Esophagus muscularis mucosa (tissue), 4 donors: ENCODE data around the gene CRLF2. TPM values are rescaled to one million over a fixed set of nuclear protein-coding genes. Genes with fewer than 3 reads are reported as not detected.

ENCODE experiments used
- DNase-seq: peaks from one replicate; pipeline ENCODE4 v3.0.0-alpha.2; 2017; ENCODE audit errors: extremely low spot score
- H3K27ac ChIP-seq, 4 donors: fragments of 200-600 bp; sonication (generic); replicated peaks in 1 of 4; 1 replicate in 3 of 4; 2 replicates in 1 of 4; pipeline ENCODE4 v1.5.1; 2016 to 2019; ENCODE audit warnings: mild to moderate bottlenecking in 1 of 4
- H3K27me3 ChIP-seq, 4 donors: fragments of 200-600 bp; sonication (generic); one replicate each; pipeline versions ENCODE4 v1.5.1 to v1.6.0; 2016 to 2019
- H3K36me3 ChIP-seq, 4 donors: fragments of 200-600 bp; sonication (generic); one replicate each; pipeline ENCODE4 v1.5.1; 2016 to 2019
- H3K4me1 ChIP-seq, 4 donors: fragments of 200-600 bp; sonication (generic); one replicate each; pipeline ENCODE4 v1.5.1; 2016 to 2019
- H3K4me3 ChIP-seq, 4 donors: fragments of 200-600 bp; sonication (generic); 1 replicate in 2 of 4; 2 replicates in 2 of 4; pipeline ENCODE4 v1.5.1; 2016 to 2019; ENCODE audit warnings: mild to moderate bottlenecking in 4 of 4, moderate library complexity in 1 of 4
- H3K9me3 ChIP-seq, 4 donors: fragments of 200-600 bp; sonication (generic); 1 replicate in 3 of 4; 2 replicates in 1 of 4; pipeline ENCODE4 v1.5.1; 2016 to 2019
- EP300 ChIP-seq: sonication (generic); formaldehyde crosslinking; IDR thresholded peaks from one replicate; pipeline ENCODE4 v1.6.1; 2017; ENCODE audit warnings: antibody characterized with exemption
- POLR2A ChIP-seq: fragments of 450-650 bp; IDR thresholded peaks from one replicate; pipeline ENCODE4 v1.6.1; 2017; ENCODE audit warnings: antibody characterized with exemption, moderate library complexity, mild to moderate bottlenecking, low read depth
- POLR2AphosphoS5 ChIP-seq, 2 donors: sonication (generic); formaldehyde crosslinking; IDR thresholded peaks; one replicate each; pipeline ENCODE4 v1.6.1; 2017; ENCODE audit warnings: antibody characterized with exemption in 2 of 2
- WGBS: methylation state at CpG from one replicate; pipeline ENCODE4 v1.1.5; 2018; 5-methylcytosine and 5-hydroxymethylcytosine counted together
- intact Hi-C: fragments of 100-400 bp; cut with DNase I; formaldehyde crosslinking; loops from one replicate; pipeline ENCODE4 v1.15.1; 2023
- total RNA-seq, 4 donors: library from RNA; depleted of rRNA; stranded (reverse); fragments of >200 nt; gene quantifications; one replicate each; pipeline versions ENCODE4 v1.1.0 to v1.2.1, GENCODE V29; 2016
- TF ChIP-seq, protein P1 (sequence below), 3 experiments: fragments of 200-600 bp in 2 of 3; fragments of 450-650 bp in 1 of 3; sonication (generic) in 2 of 3; IDR thresholded peaks; one replicate each; pipeline ENCODE4 v1.5.1; 2017 to 2019; ENCODE audit warnings: antibody characterized with exemption in 3 of 3, mild to moderate bottlenecking in 2 of 3, moderate library complexity in 1 of 3

The CRLF2 gene
- total RNA-seq, 4 donors from 2014 or later = 0.63 to 2.1 (median 1.3) TPM; not detected in 1

DNA sequence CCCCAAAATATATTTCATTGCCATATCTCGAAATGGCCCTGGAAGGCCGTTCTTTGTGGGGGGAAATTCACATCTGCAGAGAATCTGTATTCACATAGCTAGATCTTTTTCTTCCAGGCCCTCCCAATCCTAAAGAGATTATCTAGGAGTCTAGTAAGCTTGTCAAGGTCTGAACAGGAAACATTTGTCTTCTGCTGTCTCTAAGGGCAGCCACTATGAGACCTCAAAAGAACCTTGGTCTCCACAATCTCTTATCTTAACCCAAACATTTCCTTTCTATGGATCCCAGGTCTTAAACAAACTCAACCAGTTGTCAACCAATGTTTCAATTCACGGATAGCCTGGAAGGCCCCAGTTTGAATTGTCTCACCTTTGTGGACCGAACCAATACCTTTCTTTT lies 45.0 kb downstream of the CRLF2 start:
- H3K4me3 ChIP-seq = no peak overlapping the region
- H3K36me3 ChIP-seq = no peaks in the 10 kb centered on the region
- no peaks in the 10 kb centered on the region for H3K4me1 ChIP-seq
- TF ChIP-seq, protein P1, sequence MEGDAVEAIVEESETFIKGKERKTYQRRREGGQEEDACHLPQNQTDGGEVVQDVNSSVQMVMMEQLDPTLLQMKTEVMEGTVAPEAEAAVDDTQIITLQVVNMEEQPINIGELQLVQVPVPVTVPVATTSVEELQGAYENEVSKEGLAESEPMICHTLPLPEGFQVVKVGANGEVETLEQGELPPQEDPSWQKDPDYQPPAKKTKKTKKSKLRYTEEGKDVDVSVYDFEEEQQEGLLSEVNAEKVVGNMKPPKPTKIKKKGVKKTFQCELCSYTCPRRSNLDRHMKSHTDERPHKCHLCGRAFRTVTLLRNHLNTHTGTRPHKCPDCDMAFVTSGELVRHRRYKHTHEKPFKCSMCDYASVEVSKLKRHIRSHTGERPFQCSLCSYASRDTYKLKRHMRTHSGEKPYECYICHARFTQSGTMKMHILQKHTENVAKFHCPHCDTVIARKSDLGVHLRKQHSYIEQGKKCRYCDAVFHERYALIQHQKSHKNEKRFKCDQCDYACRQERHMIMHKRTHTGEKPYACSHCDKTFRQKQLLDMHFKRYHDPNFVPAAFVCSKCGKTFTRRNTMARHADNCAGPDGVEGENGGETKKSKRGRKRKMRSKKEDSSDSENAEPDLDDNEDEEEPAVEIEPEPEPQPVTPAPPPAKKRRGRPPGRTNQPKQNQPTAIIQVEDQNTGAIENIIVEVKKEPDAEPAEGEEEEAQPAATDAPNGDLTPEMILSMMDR (IDR thresholded peaks at IDR 0.05) = no peak
- TF ChIP-seq POLR2A = no peak
- no peak for TF ChIP-seq EP300
- intact Hi-C loops = no loop called here
- H3K27ac ChIP-seq = no peak overlapping the region
- H3K27me3 ChIP-seq = peaks cover 0 to 27% (median 6%) of the 10 kb centered on the region in 4 donors
- WGBS = 57% methylated on average over 4 of the region's 4 CpGs
- DNase-seq = peak; percentile 39
- H3K9me3 ChIP-seq = no peaks in the 10 kb centered on the region

DNA sequence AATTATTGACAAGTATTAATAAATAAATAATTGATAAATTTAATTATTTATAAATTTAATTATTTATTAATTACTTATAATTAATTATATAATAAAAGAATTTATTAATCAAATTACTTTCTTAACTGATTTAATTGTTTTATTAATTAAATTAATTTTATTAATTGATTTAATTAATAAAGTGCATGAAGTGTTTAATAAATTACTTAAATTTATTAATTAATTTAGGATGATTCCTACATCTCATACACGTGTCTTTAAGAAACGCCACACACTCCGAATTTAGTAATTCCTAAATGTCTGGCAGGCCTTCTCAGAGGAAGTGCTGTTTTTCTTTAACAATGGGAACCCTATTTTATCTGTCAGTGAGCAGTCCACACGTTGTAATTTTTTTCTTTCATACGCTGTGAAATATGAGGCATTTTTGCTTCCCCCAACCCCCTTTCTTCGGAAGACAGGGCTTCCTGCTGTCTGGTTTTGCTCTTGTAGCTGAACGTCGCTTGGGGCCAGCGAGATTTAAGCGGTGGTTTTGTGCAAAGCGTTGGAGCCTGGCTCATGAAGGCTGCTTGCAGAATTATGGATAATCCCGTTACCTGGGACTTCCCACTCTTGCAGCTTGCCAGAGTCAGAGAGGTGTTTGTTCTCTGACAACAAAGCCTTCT lies 46.8 kb downstream of the CRLF2 start:
- Histone ChIP-seq H3K36me3 (no peaks in the 10 kb centered on the region), H3K4me3 (no peak overlapping the region), H3K9me3 (no peaks in the 10 kb centered on the region), H3K4me1 (no peaks in the 10 kb centered on the region), H3K27ac (no peak overlapping the region), H3K27me3 (peaks cover 0 to 33% (median 10%) of the 10 kb centered on the region in 4 donors)
- 14% methylated on average over 12 of the region's 12 CpGs for WGBS
- DNase-seq = peak; percentile 86
- TF ChIP-seq, protein P1 (IDR thresholded peaks at IDR 0.05) = no peak
- TF ChIP-seq POLR2AphosphoS5 (IDR thresholded peaks at IDR 0.05) = no peak
- intact Hi-C loops = no loop called here

DNA sequence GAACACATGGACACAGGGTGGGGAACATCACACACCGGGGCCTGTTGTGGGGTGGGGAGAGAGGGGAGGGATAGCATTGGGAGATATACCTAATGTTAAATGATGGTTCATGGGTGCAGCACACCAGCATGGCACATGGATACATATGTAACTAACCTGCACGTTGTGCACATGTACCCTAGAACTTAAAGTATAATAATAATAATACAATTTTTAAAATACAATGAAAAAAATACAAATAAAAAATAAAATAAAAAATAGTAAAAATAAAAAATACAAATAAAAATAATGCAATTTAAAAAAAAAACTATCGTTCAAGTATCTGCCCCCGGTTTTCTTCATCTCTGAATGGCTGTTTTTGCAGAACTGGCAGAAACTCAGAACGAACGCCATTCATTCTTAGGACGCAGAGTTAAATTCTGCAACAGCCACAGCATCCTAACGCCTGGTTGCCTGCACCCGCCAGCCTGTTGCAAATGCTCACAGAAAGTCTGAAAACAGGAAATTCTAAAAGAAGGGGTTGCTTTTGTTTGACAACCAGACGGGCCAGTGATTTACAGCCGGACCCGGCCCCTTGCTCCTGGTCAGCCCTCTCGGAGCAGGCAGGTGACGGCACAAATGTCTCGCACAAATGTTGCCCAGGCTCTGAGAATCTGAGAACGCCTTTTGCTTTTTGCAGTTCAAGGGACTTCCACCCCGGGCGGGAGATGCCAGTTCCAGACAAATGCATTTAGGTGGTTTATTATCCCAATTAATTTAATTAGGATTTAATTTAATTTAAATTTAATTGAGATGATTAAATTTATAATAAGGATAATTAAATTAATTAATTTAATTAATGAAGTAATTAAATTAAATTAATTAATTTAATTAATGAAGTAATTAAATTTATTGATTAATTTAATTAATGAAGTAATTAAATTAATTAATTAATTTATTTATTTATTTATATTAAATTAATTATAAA lies 47.8 kb downstream of the CRLF2 start:
- no peaks in the 10 kb centered on the region for H3K4me1 ChIP-seq
- TF ChIP-seq EP300 = no peak
- TF ChIP-seq, protein P1 (IDR thresholded peaks at IDR 0.05) = no peak
- TF ChIP-seq POLR2AphosphoS5 (IDR thresholded peaks at IDR 0.05) = no peak
- no peak for TF ChIP-seq POLR2A
- H3K9me3 ChIP-seq = no peaks in the 10 kb centered on the region
- 19% methylated on average over 18 of the region's 18 CpGs for WGBS
- H3K27ac ChIP-seq = no peak overlapping the region
- no peaks in the 10 kb centered on the region for H3K36me3 ChIP-seq
- DNase-seq = peak; percentile 90
- H3K27me3 ChIP-seq = peaks cover 0 to 33% (median 10%) of the 10 kb centered on the region in 4 donors
- intact Hi-C loops = no loop called here
- no peak overlapping the region for H3K4me3 ChIP-seq

GRCh38 chrX:1163231-1163630 lies 49.2 kb downstream of the CRLF2 start:
- Histone ChIP-seq H3K9me3 (no peaks in the 10 kb centered on the region), H3K27me3 (peaks cover 0 to 33% (median 10%) of the 10 kb centered on the region in 4 donors), H3K4me3 (no peak overlapping the region), H3K4me1 (no peaks in the 10 kb centered on the region), H3K27ac (no peak overlapping the region), H3K36me3 (no peaks in the 10 kb centered on the region)
- WGBS = 79% methylated on average over 11 of the region's 11 CpGs
- intact Hi-C loops = no loop called here
- TF ChIP-seq POLR2AphosphoS5 (IDR thresholded peaks at IDR 0.05) (no peak), POLR2A (no peak), EP300 (no peak)
- TF ChIP-seq, protein P1 (IDR thresholded peaks at IDR 0.05) = no peak
- DNase-seq = peak; percentile 39
